Right hindlimb (tissue), 1 donor: ENCODE data around the gene ZNF3.

Experiments used
- DNase-seq: peaks from one replicate; pipeline ENCODE4 v3.0.0-alpha.2; 2018

ZNF3 gene

GRCh38 chr7:100088095-100088620, 6.6 kb upstream of the ZNF3 start:
- no peak for DNase-seq

- no peak for DNase-seq
These were observed 5.7 kb upstream of the ZNF3 start for GRCh38 chr7:100087055-100087750.

DNA sequence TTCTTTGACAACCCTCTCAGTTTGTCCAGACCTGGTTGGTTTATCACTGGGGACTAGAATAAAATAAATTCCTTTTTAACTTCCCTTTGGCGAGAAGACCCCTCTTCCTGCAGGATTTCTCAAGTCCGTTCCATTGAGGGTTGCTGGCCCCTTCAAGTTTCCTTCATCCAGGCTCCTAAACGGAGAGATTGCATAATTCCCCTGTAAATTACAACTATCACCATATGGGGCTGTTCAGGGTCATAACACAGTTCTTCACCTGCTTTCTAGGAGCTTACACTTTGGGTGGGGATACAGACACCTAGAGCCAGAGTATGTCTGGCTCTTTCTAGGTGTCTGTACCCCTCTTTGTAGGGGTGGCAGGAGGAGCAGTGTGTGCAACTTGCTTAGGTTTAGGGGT, 4.0 kb upstream of the ZNF3 start:
- no peak for DNase-seq

GRCh38 chr7:100082978-100083377, 1.5 kb upstream of the ZNF3 start:
- DNase-seq: no peak

GRCh38 chr7:100080907-100081534, 502 bp downstream of the ZNF3 start:
- no peak for DNase-seq

DNA sequence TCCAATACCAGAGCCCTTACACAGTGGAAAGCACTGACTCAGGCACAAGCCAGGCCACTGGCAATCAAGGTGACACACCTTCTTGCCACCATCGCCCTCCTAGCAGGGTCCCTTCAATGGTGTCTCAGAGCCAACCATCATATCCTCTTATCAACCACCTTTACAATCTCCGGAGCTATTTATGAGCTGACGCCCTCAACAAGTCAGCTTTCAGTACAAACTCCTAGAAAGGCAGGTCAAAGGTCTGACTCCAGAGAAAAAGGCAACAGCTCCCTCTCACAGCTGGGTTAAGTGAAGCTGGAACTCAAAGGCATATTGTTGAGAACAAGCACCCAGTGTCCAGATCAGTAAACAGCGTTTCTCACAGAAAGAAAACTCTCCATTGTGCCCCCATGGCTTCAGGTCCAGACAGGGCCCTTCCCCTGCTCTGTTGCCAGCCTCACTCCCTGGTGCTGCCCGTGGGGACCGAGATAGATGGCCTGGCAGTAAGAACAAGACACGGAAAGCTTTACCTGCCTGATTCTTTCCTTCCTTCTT, 2.4 kb downstream of the ZNF3 start:
- DNase-seq: no peak

GRCh38 chr7:100077205-100077604, 4.3 kb downstream of the ZNF3 start:
- DNase-seq: no peak

GRCh38 chr7:100075418-100075817, 6.1 kb downstream of the ZNF3 start:
- no peak for DNase-seq

GRCh38 chr7:100074841-100075240, 6.7 kb downstream of the ZNF3 start:
- no peak for DNase-seq

DNA sequence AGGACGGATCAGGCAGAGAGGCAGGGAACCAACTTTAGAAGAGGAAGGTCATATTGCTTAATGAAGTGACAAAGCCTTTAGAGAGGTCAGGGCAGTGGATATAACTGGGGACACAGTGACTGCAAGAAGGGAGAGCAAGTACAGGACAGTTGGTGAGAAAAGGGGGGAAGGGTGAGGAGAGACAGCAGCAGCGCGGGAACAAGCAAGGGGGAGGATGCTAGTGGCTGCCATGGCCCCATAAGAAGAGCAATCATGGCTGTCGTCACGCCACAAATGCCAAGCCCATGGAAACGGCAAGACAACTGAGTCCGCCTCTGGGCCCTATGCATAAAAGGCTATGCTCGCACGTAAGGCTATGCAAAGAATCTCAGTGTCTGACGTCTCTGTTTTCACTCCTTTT, 9.1 kb downstream of the ZNF3 start:
- DNase-seq: no peak

GRCh38 chr7:100071018-100071723, 10.4 kb downstream of the ZNF3 start:
- no peak for DNase-seq

DNA sequence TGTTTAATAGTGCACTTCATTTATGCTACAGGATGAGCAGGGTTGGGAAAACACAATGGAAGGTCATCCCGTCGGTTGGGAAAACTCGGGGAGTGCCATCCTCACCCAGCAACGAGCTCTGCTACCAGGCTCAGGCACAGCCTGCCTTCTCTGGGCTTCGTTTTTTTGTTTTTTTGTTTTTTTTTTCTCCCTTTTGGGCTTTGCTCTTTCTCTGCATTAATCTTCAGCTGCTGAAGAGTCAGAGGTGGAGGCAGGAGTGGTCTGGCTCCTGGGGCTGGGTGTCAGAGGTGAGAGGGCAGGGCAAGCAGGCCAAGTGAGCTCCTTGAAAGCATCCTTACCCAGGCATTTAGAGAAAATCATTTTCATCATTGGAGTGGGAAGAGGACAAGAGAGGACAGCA, 11.5 kb downstream of the ZNF3 start:
- no peak for DNase-seq

- DNase-seq: no peak
These were observed 14.6 kb downstream of the ZNF3 start for GRCh38 chr7:100066953-100067352.

- no peak for DNase-seq
These were observed 15.9 kb downstream of the ZNF3 start for GRCh38 chr7:100065452-100066186.

DNA sequence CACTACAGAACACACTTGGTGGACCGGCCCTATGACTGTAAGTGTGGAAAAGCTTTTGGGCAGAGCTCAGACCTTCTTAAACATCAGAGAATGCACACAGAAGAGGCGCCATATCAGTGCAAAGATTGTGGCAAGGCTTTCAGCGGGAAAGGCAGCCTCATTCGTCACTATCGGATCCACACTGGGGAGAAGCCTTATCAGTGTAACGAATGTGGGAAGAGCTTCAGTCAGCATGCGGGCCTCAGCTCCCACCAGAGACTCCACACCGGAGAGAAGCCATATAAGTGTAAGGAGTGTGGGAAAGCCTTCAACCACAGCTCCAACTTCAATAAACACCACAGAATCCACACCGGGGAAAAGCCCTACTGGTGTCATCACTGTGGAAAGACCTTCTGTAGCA, 17.4 kb downstream of the ZNF3 start:
- DNase-seq: no peak

GRCh38 chr7:100063376-100063775, 18.1 kb downstream of the ZNF3 start:
- no peak for DNase-seq

GRCh38 chr7:100061518-100062193, 19.9 kb downstream of the ZNF3 start:
- DNase-seq: no peak

- no peak for DNase-seq
These were observed 22.2 kb downstream of the ZNF3 start for GRCh38 chr7:100059251-100059739.

- no peak for DNase-seq
These were observed 24.5 kb downstream of the ZNF3 start for GRCh38 chr7:100057006-100057405.

- peak; percentile 75 for DNase-seq
These were observed 28.3 kb downstream of the ZNF3 start for GRCh38 chr7:100053215-100053614.

DNA sequence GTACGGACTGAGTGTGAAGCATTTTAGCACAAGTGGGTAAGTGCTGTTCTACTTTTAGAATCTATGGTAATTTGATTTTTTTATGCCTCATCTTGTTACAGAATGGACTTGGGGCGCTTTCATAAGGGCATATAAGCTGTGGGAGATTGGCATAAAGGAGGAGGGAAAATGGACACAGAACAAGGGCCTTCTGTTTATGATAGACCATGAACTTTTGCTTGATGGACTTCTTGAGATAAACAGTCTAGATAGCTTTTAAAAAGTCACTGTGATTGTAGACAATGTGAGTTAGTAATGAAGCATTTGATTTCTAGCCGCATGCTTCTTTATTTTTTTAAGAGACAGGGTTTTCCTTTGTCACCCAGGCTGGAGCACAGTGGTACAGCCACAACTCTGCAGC, 29.9 kb downstream of the ZNF3 start:
- no peak for DNase-seq
